ENCODE results near the gene C2CD4C. TPM values are rescaled to one million over a fixed set of nuclear protein-coding genes. Genes with fewer than 3 reads are reported as not detected.

C2CD4C gene, protein sequence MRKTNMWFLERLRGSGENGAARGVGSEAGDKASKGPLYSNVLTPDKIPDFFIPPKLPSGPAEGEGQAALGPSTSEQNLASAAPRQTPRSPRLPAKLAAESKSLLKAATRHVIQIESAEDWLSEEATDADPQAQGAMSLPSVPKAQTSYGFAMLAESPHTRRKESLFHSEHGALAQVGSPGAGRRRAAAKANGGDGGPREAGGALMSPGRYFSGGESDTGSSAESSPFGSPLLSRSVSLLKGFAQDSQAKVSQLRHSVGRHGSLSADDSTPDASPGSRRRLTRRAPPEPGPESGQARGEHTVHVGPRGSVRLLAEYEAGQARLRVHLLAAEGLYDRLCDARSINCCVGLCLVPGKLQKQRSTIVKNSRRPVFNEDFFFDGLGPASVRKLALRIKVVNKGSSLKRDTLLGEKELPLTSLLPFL
- 1.6 to 4.1 TPM (median 2.6 TPM) in 3 replicates for polyA plus RNA-seq
- 0.90 TPM for polyA plus RNA-seq (2011; ENCODE audit: low read depth)
- polyA plus RNA-seq (2011; cell fraction: cytosol; rRNA removed), result 0.78 and 3.1 TPM in 2 replicates
- 5.1 and 10.2 TPM in 2 replicates for polyA plus RNA-seq (2011; cell fraction: nucleus; rRNA removed)
- polyA plus RNA-seq (2012; ENCODE audit: low replicate concordance), result 4.7 and 5.3 TPM in 2 replicates
- polyA minus RNA-seq, result 1.1 to 2.5 TPM (median 2.1 TPM) in 3 replicates
- polyA minus RNA-seq (2011; cell fraction: cytosol; rRNA and poly(A)+ RNA removed), result 10.6 TPM
- 4.1 and 5.4 TPM in 2 replicates for polyA minus RNA-seq (2011; cell fraction: nucleus; rRNA and poly(A)+ RNA removed)

DNA sequence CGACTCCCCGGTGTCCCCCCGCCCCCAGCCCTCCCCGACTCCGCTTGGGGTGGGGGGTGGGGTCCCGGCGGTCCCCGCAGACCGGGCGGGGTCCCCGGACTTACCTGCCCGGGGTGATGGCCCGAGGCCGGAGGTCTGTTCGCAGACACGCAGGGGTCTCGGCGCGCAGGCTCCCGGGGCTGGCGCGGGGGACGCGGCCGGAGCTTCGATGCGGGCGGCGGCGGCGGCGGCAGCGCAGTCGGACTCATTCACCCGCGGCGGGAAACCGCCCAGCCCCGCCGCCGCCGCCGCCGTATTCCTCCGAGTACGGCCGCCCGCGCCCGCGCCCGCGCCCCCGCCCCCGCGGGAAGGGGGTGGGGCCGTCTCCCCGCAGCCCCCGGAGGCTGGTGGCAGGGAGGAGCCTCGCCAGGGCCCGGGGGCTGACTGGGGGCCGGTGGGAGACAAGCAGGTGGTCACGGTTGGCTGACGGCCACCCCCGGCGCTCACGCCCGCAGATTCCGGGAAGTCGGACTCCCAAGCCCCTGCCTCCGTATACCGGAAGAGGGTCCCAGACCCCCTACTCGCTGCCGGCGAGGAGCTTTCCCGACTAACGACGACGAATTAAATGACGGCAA lies at the start of gene C2CD4C:
Gene C2CD4C, minus strand, starts transcription at position 246 of the 614 bp plus-strand sequence. CDS start 786 bp downstream, outside the sequence.
- TF ChIP-seq EZH2 (IDR thresholded peaks at IDR 0.05; ENCODE audit: low read length), result no peak
- TF ChIP-seq, protein P1, sequence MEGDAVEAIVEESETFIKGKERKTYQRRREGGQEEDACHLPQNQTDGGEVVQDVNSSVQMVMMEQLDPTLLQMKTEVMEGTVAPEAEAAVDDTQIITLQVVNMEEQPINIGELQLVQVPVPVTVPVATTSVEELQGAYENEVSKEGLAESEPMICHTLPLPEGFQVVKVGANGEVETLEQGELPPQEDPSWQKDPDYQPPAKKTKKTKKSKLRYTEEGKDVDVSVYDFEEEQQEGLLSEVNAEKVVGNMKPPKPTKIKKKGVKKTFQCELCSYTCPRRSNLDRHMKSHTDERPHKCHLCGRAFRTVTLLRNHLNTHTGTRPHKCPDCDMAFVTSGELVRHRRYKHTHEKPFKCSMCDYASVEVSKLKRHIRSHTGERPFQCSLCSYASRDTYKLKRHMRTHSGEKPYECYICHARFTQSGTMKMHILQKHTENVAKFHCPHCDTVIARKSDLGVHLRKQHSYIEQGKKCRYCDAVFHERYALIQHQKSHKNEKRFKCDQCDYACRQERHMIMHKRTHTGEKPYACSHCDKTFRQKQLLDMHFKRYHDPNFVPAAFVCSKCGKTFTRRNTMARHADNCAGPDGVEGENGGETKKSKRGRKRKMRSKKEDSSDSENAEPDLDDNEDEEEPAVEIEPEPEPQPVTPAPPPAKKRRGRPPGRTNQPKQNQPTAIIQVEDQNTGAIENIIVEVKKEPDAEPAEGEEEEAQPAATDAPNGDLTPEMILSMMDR (optimal IDR thresholded peaks at IDR 0.05 in 1 of 3, IDR thresholded peaks at IDR 0.05 in 1 of 3, conservative IDR thresholded peaks at IDR 0.05 in 1 of 3; ENCODE audit: extremely low read depth in 1 of 3, insufficient read depth in 2 of 3, low read length in 3 of 3), result no peak
- Histone ChIP-seq H3K9me3 (ENCODE audit: control insufficient read depth, low read depth, low read length) (no peaks in the 10 kb centered on the region), H3K9me1 (ENCODE audit: control insufficient read depth, extremely low read depth, insufficient read depth, low read length) (no peaks in the 10 kb centered on the region), H3K9ac (ENCODE audit: control insufficient read depth, extremely low read depth, insufficient read depth, low read length) (no peak within 1 kb of the TSS), H4K20me1 (ENCODE audit: control insufficient read depth, extremely low read depth, insufficient read depth, low read length) (no peaks in the 10 kb centered on the region), H3K27ac (ENCODE audit: control insufficient read depth, insufficient read depth, low read length) (no peak within 1 kb of the TSS), H3K36me3 (ENCODE audit: control insufficient read depth in 2 of 2, extremely low read depth in 1 of 2, insufficient read depth in 2 of 2, low read length in 2 of 2) (no peaks in the 10 kb centered on the region), H3K79me2 (ENCODE audit: control insufficient read depth, insufficient read depth, low read length) (no peaks in the 10 kb centered on the region), H2AFZ (ENCODE audit: control insufficient read depth, low read length) (no peak within 1 kb of the TSS), H3K4me3 (ENCODE audit: control insufficient read depth in 2 of 3, extremely low read depth in 1 of 3, insufficient read depth in 2 of 3, low read depth in 1 of 3, low read length in 3 of 3) (peak within 1 kb of the TSS; percentile 42 to 68 (median 65)), H3K4me1 (ENCODE audit: control insufficient read depth, extremely low read depth, insufficient read depth, low read length) (peaks cover 4% of the 10 kb centered on the region), H3K4me2 (ENCODE audit: control insufficient read depth, extremely low read depth, insufficient read depth, low read depth, low read length) (peak within 1 kb of the TSS; percentile 70), H3K27me3 (ENCODE audit: control insufficient read depth, extremely low read depth, insufficient read depth, low read length) (peaks cover 37% of the 10 kb centered on the region)
- FAIRE-seq (no peak), DNase-seq (ENCODE audit: low read depth, low spot score) (no peak)
- dilution Hi-C loops (cut with MboI; ENCODE audit: extremely low pct_ligation_motif_present, low sequenced_read_pairs), result no loop called here

DNA sequence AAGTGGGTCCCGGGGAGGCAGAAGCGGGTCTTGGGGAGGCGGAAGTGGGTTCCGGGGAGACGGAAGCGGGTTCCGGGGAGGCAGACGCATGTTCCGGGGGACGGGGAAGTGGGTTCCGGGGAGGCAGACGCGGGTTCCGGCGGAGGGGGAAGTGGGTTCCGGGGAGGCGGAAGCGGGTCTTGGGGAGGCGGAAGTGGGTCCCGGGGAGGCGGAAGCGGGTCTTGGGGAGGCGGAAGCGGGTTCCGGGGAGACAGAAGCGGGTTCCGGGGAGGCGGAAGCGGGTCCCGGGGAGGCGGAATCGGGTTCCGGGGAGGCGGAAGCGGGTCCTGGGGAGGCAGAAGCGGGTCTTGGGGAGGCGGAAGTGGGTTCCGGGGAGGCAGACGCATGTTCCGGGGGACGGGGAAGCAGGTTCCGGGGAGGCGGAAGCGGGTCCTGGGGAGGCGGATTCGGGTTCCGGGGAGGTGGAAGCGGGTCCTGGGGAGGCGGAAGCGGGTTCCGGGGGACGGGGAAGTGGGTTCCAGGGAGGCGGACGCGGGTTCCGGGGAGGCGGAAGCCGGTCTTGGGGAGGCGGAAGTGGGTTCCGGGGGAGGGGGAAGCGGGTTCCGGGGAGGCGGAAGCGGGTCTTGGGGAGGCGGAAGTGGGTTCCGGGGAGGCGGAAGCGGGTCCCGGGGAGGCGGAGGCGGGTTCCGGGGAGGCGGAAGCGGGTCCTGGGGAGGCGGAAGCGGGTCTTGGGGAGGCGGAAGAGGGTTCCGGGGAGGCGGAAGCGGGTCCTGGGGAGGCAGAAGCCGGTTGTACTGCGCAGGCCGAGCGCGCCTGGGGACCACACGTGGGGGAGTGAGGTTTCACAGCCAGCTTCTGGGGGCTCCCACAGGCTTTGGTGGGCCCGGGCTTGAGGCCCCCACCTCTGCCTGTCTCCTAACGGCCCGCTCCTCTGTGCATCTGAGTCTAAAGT lies 49.4 kb upstream of the C2CD4C start:
- Histone ChIP-seq H3K4me3 (ENCODE audit: control insufficient read depth in 2 of 3, extremely low read depth in 1 of 3, insufficient read depth in 2 of 3, low read depth in 1 of 3, low read length in 3 of 3) (no peak overlapping the region), H3K9me1 (ENCODE audit: control insufficient read depth, extremely low read depth, insufficient read depth, low read length) (no peaks in the 10 kb centered on the region), H3K27me3 (ENCODE audit: control insufficient read depth, extremely low read depth, insufficient read depth, low read length) (peaks cover 11% of the 10 kb centered on the region), H3K27ac (ENCODE audit: control insufficient read depth, insufficient read depth, low read length) (no peak overlapping the region), H3K79me2 (ENCODE audit: control insufficient read depth, insufficient read depth, low read length) (no peaks in the 10 kb centered on the region), H2AFZ (ENCODE audit: control insufficient read depth, low read length) (no peak overlapping the region), H3K36me3 (ENCODE audit: control insufficient read depth in 2 of 2, extremely low read depth in 1 of 2, insufficient read depth in 2 of 2, low read length in 2 of 2) (no peaks in the 10 kb centered on the region), H4K20me1 (ENCODE audit: control insufficient read depth, extremely low read depth, insufficient read depth, low read length) (no peaks in the 10 kb centered on the region), H3K9ac (ENCODE audit: control insufficient read depth, extremely low read depth, insufficient read depth, low read length) (no peak overlapping the region), H3K4me2 (ENCODE audit: control insufficient read depth, extremely low read depth, insufficient read depth, low read depth, low read length) (no peak overlapping the region), H3K4me1 (ENCODE audit: control insufficient read depth, extremely low read depth, insufficient read depth, low read length) (no peaks in the 10 kb centered on the region), H3K9me3 (ENCODE audit: control insufficient read depth, low read depth, low read length) (peaks cover 2% of the 10 kb centered on the region)
- no peak for TF ChIP-seq EZH2 (IDR thresholded peaks at IDR 0.05; ENCODE audit: low read length)
- TF ChIP-seq, protein P1 (optimal IDR thresholded peaks at IDR 0.05 in 1 of 3, IDR thresholded peaks at IDR 0.05 in 1 of 3, conservative IDR thresholded peaks at IDR 0.05 in 1 of 3; ENCODE audit: extremely low read depth in 1 of 3, insufficient read depth in 2 of 3, low read length in 3 of 3), result no peak
- dilution Hi-C loops (cut with MboI; ENCODE audit: extremely low pct_ligation_motif_present, low sequenced_read_pairs), result no loop called here
- FAIRE-seq, result no peak
- DNase-seq (ENCODE audit: low read depth, low spot score), result no peak

Data from keratinocyte (primary cell).